NCI-H2171 treated with DMSO at 0.1 percent for 48 hours (cell line): ENCODE measurements around the gene SKAP1.
A peak's percentile ranks its signal among the peaks of the same experiment; 100 is the strongest.
"Not testable (repeated sequence)": the region's sequence is repeated elsewhere in the genome, so short reads cannot be mapped to it uniquely, and the experiment has no call there.

Experiments
- DNase-seq: peaks from one replicate; lab custom pipeline; 2025; lab: John Stamatoyannopoulos, UW

SKAP1 gene

GRCh38 chr17:48207776-48208544, 222.1 kb downstream of the SKAP1 start:
- DNase-seq, result no peak

- not testable (repeated sequence) for DNase-seq
Observed at GRCh38 chr17:48207036-48207435, 223.0 kb downstream of the SKAP1 start.

- DNase-seq, result no peak
Observed at GRCh38 chr17:48202959-48203358, 227.1 kb downstream of the SKAP1 start.

GRCh38 chr17:48198950-48199541, 231.0 kb downstream of the SKAP1 start:
- DNase-seq, result no peak

GRCh38 chr17:48195910-48196309, 234.1 kb downstream of the SKAP1 start:
- DNase-seq, result no peak

GRCh38 chr17:48194097-48194550, 235.9 kb downstream of the SKAP1 start:
- no peak for DNase-seq

GRCh38 chr17:48192321-48192731, 237.7 kb downstream of the SKAP1 start:
- DNase-seq, result no peak

- DNase-seq, result no peak
Observed at GRCh38 chr17:48191362-48191761, 238.7 kb downstream of the SKAP1 start.

GRCh38 chr17:48190871-48191270, 239.1 kb downstream of the SKAP1 start:
- no peak for DNase-seq

- no peak for DNase-seq
Observed at GRCh38 chr17:48187872-48188608, 242.0 kb downstream of the SKAP1 start.

GRCh38 chr17:48186317-48186716, 243.7 kb downstream of the SKAP1 start:
- DNase-seq, result not testable (repeated sequence)

GRCh38 chr17:48184721-48185120, 245.3 kb downstream of the SKAP1 start:
- no peak for DNase-seq

- DNase-seq, result peak; percentile 10
Observed at GRCh38 chr17:48181653-48182052, 248.4 kb downstream of the SKAP1 start.

GRCh38 chr17:48180842-48181629, 249.0 kb downstream of the SKAP1 start:
- DNase-seq, result no peak

- DNase-seq, result no peak
Observed at GRCh38 chr17:48179071-48179945, 250.7 kb downstream of the SKAP1 start.

- DNase-seq, result no peak
Observed at GRCh38 chr17:48178317-48178716, 251.7 kb downstream of the SKAP1 start.

GRCh38 chr17:48177816-48178215, 252.2 kb downstream of the SKAP1 start:
- DNase-seq, result no peak

GRCh38 chr17:48176471-48176855, 253.6 kb downstream of the SKAP1 start:
- no peak for DNase-seq

GRCh38 chr17:48175692-48176470, 254.1 kb downstream of the SKAP1 start:
- DNase-seq, result no peak

GRCh38 chr17:48174833-48175523, 255.0 kb downstream of the SKAP1 start:
- peak; percentile 44 for DNase-seq
